Activated B cell treated with CpG ODN at 0.5 μM for 24 hours (primary cell): Measurements from ENCODE around the gene KCTD10. TPM values are rescaled to one million over a fixed set of nuclear protein-coding genes. Genes with fewer than 3 reads are reported as not detected.
"Not testable (repeated sequence)": the region's sequence is repeated elsewhere in the genome, so short reads cannot be mapped to it uniquely, and the experiment has no call there.

Experiments used
- ATAC-seq: fragments of 200-7000 bp; cut with Tn5 transposase; one replicate; pipeline ENCODE4 v1.10.0; 2021; ENCODE audit warnings: low read depth, mild to moderate bottlenecking, moderate library complexity
- CTCF ChIA-PET: fragments of 350-600 bp; sonication (Branson Sonifier 250); formaldehyde crosslinking; loops from one replicate; lab custom pipeline; 2021; ENCODE audit warnings: antibody characterized with exemption; lab: Charles Lee
- POLR2A ChIA-PET: fragments of 350-600 bp; sonication (Branson Sonifier 250); formaldehyde crosslinking; loops from one replicate; lab custom pipeline; 2021; ENCODE audit warnings: antibody characterized with exemption; lab: Charles Lee
- DNase-seq: peaks from one replicate; pipeline ENCODE4 v3.0.0; 2022
- H3K27ac Mint-ChIP-seq: one replicate; pipeline ENCODE4 v1.8.0; 2020; ENCODE audit warnings: mixed read lengths
- H3K27me3 Mint-ChIP-seq: one replicate; pipeline ENCODE4 v1.8.0; 2021; ENCODE audit warnings: mixed read lengths
- H3K36me3 Mint-ChIP-seq: one replicate; pipeline ENCODE4 v1.8.0; 2021; ENCODE audit warnings: low read depth, mixed read lengths
- H3K4me1 Mint-ChIP-seq: one replicate; pipeline ENCODE4 v1.8.0; 2021; ENCODE audit warnings: mixed read lengths
- H3K4me3 Mint-ChIP-seq: one replicate; pipeline ENCODE4 v1.8.0; 2020; ENCODE audit warnings: mild to moderate bottlenecking, mixed read lengths
- H3K9me3 Mint-ChIP-seq: one replicate; pipeline ENCODE4 v1.8.0; 2020; ENCODE audit warnings: mixed read lengths
- intact Hi-C: fragments of 100-400 bp; cut with micrococcal nuclease; formaldehyde crosslinking; loops from one replicate; pipeline ENCODE4 v1.15.1; 2024
- total RNA-seq: library from RNA; stranded (reverse); gene quantifications from 2 replicates; pipeline ENCODE4 v1.2.3, GENCODE V29; 2022
- TF ChIP-seq, protein P1 (sequence below): fragments of 200-600 bp; IDR thresholded peaks from one replicate; pipeline ENCODE4 v1.8.0; 2022; ENCODE audit warnings: antibody characterized with exemption, mild to moderate bottlenecking

Gene KCTD10
- total RNA-seq, 1 donor from 2014 or later = 38.7 TPM

DNA sequence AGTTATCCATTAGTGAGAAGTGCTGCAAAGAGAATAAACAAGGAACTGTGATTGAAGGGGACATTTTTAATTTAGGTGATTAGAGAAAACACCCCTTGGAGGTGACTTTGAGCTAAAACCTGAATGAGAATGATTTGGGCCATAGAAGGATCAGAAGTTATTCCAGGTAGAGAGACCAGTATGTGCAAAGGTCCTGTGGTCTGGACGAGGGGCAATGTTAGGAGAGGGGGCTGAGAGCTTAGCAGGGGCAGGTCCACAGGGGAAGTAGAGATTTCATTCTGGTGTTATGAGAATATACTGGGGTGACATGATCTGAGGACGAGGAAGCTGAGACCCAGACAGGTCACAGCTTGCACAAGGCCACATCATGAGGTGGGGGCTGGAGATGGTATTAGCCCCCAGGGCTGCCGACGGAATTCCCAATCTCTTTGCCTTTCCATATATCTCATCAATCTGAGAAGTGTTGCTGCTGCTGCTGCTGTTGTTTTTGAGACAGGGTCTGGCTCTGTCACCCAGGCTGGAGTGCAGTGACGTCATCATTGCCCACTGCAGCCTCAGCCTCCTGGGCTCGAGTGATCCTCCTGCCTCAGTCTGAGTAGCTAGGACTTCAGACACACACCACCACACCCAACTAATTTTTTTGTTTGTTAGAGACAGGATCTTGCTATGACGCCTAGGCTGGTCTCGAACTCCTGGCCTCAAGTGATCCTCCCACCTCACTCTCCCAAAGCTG lies 55.6 kb downstream of the KCTD10 start:
- no peaks in the 10 kb centered on the region for H3K36me3 Mint-ChIP-seq
- intact Hi-C loops = no loop called here
- peaks cover 3% of the 10 kb centered on the region for H3K9me3 Mint-ChIP-seq
- H3K27me3 Mint-ChIP-seq = peaks cover 29% of the 10 kb centered on the region
- TF ChIP-seq, protein P1, sequence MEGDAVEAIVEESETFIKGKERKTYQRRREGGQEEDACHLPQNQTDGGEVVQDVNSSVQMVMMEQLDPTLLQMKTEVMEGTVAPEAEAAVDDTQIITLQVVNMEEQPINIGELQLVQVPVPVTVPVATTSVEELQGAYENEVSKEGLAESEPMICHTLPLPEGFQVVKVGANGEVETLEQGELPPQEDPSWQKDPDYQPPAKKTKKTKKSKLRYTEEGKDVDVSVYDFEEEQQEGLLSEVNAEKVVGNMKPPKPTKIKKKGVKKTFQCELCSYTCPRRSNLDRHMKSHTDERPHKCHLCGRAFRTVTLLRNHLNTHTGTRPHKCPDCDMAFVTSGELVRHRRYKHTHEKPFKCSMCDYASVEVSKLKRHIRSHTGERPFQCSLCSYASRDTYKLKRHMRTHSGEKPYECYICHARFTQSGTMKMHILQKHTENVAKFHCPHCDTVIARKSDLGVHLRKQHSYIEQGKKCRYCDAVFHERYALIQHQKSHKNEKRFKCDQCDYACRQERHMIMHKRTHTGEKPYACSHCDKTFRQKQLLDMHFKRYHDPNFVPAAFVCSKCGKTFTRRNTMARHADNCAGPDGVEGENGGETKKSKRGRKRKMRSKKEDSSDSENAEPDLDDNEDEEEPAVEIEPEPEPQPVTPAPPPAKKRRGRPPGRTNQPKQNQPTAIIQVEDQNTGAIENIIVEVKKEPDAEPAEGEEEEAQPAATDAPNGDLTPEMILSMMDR = no peak
- no peak overlapping the region for H3K27ac Mint-ChIP-seq
- no peak overlapping the region for H3K4me3 Mint-ChIP-seq
- CTCF ChIA-PET = interaction anchor here (1.4 kb wide), 1 partner anchor 12 kb away, joined by 4 read pairs; no protein-coding TSS in a partner anchor
- DNase-seq (no peak), ATAC-seq (no peak)
- POLR2A ChIA-PET = no interaction called here
- no peaks in the 10 kb centered on the region for H3K4me1 Mint-ChIP-seq

DNA sequence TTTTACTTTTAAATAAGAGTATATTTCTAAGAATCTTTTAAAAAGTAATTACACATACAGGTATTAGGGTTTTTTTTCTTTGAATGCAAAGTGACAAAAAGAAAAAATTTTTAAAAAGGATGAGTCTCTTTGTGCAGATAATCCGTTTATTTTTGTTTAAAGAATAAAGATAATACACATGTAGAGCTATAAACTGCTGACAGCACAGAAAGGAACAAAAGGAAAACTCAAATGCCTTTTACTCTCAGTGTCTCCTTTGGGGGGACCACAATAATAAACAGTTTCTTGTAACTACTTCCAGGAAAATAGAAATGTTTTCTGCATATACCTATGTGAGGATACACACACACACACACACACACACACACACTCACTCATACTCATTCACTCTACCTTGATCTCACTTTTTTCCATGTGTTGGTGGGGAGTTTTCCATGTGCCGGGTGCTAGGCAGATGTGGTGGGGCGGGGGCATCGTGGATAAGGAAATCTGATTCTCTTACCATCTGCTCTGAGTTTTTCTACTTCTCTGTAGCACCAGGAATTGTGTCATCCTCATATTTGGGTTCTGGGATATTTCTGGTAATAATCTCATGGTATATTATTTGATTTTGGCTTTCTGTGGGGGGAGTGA lies 58.1 kb downstream of the KCTD10 start:
- ATAC-seq (no peak), DNase-seq (no peak)
- H3K9me3 Mint-ChIP-seq = peaks cover 3% of the 10 kb centered on the region
- TF ChIP-seq, protein P1 = no peak
- POLR2A ChIA-PET = no interaction called here
- CTCF ChIA-PET = interaction anchor here (1.6 kb wide), 1 partner anchor 9 kb away, joined by 5 read pairs; no protein-coding TSS in a partner anchor
- H3K4me3 Mint-ChIP-seq = no peak overlapping the region
- no peaks in the 10 kb centered on the region for H3K4me1 Mint-ChIP-seq
- H3K36me3 Mint-ChIP-seq = no peaks in the 10 kb centered on the region
- no peak overlapping the region for H3K27ac Mint-ChIP-seq
- peaks cover 26% of the 10 kb centered on the region for H3K27me3 Mint-ChIP-seq
- intact Hi-C loops = no loop called here

DNA sequence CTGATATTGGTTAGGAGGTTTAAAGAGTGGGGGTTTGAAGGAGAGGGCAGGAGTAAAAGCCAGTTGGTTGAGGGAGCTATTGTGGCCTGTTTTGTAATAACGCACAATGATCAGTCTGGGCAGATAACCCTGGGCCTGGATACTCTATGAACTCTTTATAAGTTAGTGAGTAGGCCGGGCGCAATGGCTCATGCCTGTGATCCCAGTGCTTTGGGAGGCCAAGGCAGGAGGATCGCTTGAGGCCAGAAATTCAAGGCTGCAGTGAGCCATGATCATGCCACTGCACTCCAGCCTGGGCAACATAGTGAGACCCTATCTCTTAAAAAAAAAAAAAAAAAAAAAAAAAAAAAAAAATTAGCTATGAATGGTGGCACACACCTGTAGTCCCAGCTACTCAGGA lies 71.0 kb downstream of the KCTD10 start:
- H3K27ac Mint-ChIP-seq, H3K9me3 Mint-ChIP-seq, POLR2A ChIA-PET, ATAC-seq, DNase-seq, H3K36me3 Mint-ChIP-seq, H3K4me3 Mint-ChIP-seq, H3K4me1 Mint-ChIP-seq, intact Hi-C loops: not testable (repeated sequence)
- H3K27me3 Mint-ChIP-seq = peaks cover 17% of the 10 kb centered on the region
- CTCF ChIA-PET = interaction anchor here (0.5 to 2.0 kb wide), 2 partner anchors 12 to 14 kb away, joined by 4 to 6 read pairs; no protein-coding TSS in a partner anchor

DNA sequence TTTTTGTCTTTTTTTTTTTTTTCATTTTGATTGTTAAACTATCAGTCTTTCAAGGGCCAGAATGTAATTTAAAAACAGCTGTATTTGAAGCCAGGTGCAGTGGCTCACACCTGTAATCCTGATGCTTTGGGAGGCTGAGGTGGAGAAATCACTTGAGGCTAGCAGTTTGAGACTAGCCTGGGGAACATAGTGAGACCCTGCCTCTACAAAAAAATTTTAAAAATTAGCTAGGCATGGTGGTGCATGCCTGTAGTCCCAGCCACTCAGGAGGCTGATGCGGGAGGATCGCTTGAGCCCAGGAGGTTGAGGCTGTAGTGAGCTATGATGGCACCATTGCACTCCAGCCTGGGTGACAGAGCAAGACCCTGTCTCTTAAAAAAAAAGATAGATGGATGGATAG lies 72.3 kb downstream of the KCTD10 start:
- H3K36me3 Mint-ChIP-seq, H3K9me3 Mint-ChIP-seq, DNase-seq, intact Hi-C loops, H3K27ac Mint-ChIP-seq, H3K4me3 Mint-ChIP-seq, H3K4me1 Mint-ChIP-seq, ATAC-seq, POLR2A ChIA-PET: not testable (repeated sequence)
- H3K27me3 Mint-ChIP-seq = peaks cover 19% of the 10 kb centered on the region
- CTCF ChIA-PET = interaction anchor here (2.0 kb wide), 1 partner anchor 11 kb away, joined by 6 read pairs; no protein-coding TSS in a partner anchor

Other genes with a start within 250 kb of the KCTD10 start
- gene FOXN4, start 168.0 kb downstream of the KCTD10 start, total RNA-seq = not detected in 2 replicates
- gene MYO1H, start 129.4 kb downstream of the KCTD10 start, total RNA-seq = not detected in 2 replicates
- 35.4 and 36.9 TPM in 2 replicates for gene UBE3B, start 334 bp upstream of the KCTD10 start, total RNA-seq
- 62.8 and 63.3 TPM in 2 replicates for gene MMAB, start 96.2 kb upstream of the KCTD10 start, total RNA-seq
- 28.5 and 30.3 TPM in 2 replicates for gene MVK, start 96.5 kb upstream of the KCTD10 start, total RNA-seq
- gene FAM222A, start 236.5 kb upstream of the KCTD10 start, total RNA-seq = 0.73 and 1.6 TPM in 2 replicates